Left lobe of liver (tissue), 2 donors: Measurements from ENCODE around the gene PPAN. TPM values are rescaled to one million over a fixed set of nuclear protein-coding genes. Genes with fewer than 3 reads are reported as not detected.

Source experiments
- ATAC-seq: fragments of 200-7000 bp; cut with Tn5 transposase; one replicate; pipeline ENCODE4 v1.9.1; 2020; ENCODE audit warnings: mild to moderate bottlenecking, moderate library complexity
- DNase-seq: peaks from one replicate; pipeline ENCODE4 v3.0.0-alpha.2; 2020; ENCODE audit warnings: low spot score
- total RNA-seq: library from RNA; stranded (reverse); gene quantifications from one replicate; pipeline ENCODE4 v1.2.1, GENCODE V29; 2021
- donor health status: DM: no; HTN: no; CAD: no; lungs with moderate emphysema.
- donor health status: DM: no; HTN: yes; CAD: no.

Gene PPAN
- total RNA-seq, 1 donor from 2014 or later, result 13.0 TPM

- DNase-seq, result peak; percentile 59
- ATAC-seq, result no peak
Observed at GRCh38 chr19:10091895-10092641, 14.1 kb upstream of the PPAN start.

- DNase-seq, result no peak
- ATAC-seq, result no peak
Observed at GRCh38 chr19:10092648-10093294, 13.4 kb upstream of the PPAN start.

- peak; percentile 59 for DNase-seq
- no peak for ATAC-seq
Observed at GRCh38 chr19:10093295-10094186, 12.6 kb upstream of the PPAN start.

GRCh38 chr19:10095622-10095947, 10.6 kb upstream of the PPAN start:
- no peak for ATAC-seq
- DNase-seq, result no peak

- ATAC-seq (peak; percentile 82), DNase-seq (peak; percentile 94)
Observed at GRCh38 chr19:10095948-10096614, 10.1 kb upstream of the PPAN start.

- ATAC-seq (no peak), DNase-seq (peak; percentile 63)
Observed at GRCh38 chr19:10096615-10096963, 9.6 kb upstream of the PPAN start.

GRCh38 chr19:10100163-10100785, 5.9 kb upstream of the PPAN start:
- DNase-seq (no peak), ATAC-seq (no peak)

- ATAC-seq, result no peak
- DNase-seq, result peak; percentile 45
Observed at GRCh38 chr19:10102787-10103236, 3.4 kb upstream of the PPAN start.

GRCh38 chr19:10104130-10104513, 2.0 kb upstream of the PPAN start:
- no peak for ATAC-seq

GRCh38 chr19:10104665-10105508, 1.3 kb upstream of the PPAN start:
- no peak for ATAC-seq
- DNase-seq, result peak; percentile 42

More at GRCh38 chr19:10104130-10104513, 2.0 kb upstream of the PPAN start:
- no peak for DNase-seq

GRCh38 chr19:10105509-10106099, 558 bp upstream of the PPAN start:
- ATAC-seq (no peak), DNase-seq (no peak)

GRCh38 chr19:10107254-10107653, 1.1 kb downstream of the PPAN start:
- no peak for ATAC-seq
- DNase-seq, result no peak

- ATAC-seq, result no peak
- DNase-seq, result no peak
Observed at GRCh38 chr19:10107817-10108367, 1.7 kb downstream of the PPAN start.

GRCh38 chr19:10109528-10109927, 3.4 kb downstream of the PPAN start:
- ATAC-seq, result no peak

GRCh38 chr19:10110076-10110971, 4.2 kb downstream of the PPAN start:
- no peak for DNase-seq
- ATAC-seq, result no peak

More at GRCh38 chr19:10109528-10109927, 3.4 kb downstream of the PPAN start:
- no peak for DNase-seq

GRCh38 chr19:10110972-10111317, 4.8 kb downstream of the PPAN start:
- no peak for DNase-seq
- ATAC-seq, result no peak

- ATAC-seq (no peak), DNase-seq (no peak)
Observed at GRCh38 chr19:10111405-10111811, 5.2 kb downstream of the PPAN start, which contains the start of gene P2RY11. TSS of gene P2RY11 (plus strand) at chr19:10111693. CDS start at chr19:10111722, 29 bp downstream.
